Fibroblast of lung (primary cell): ENCODE measurements around the gene SRRM2. TPM values are rescaled to one million over a fixed set of nuclear protein-coding genes. Genes with fewer than 3 reads are reported as not detected.

Experiments used
- DNase-seq, 2 donors: peaks; one replicate each; pipeline versions ENCODE4 v3.0.0 to v3.0.0-alpha.2; 2010; ENCODE audit warnings: low read depth in 2 of 2
- H2AFZ ChIP-seq: 2 replicates; pipeline ENCODE4 v1.5.1; 2012; ENCODE audit warnings: low read length, control low read depth, inconsistent platforms
- H3K27ac ChIP-seq: 2 replicates; pipeline ENCODE4 v1.5.1; 2011; ENCODE audit warnings: low read length, control low read depth; ENCODE audit not compliant: insufficient read depth
- H3K27me3 ChIP-seq: 2 replicates; pipeline ENCODE4 v1.5.1; 2011; ENCODE audit warnings: mild to moderate bottlenecking, low read length; ENCODE audit not compliant: control insufficient read depth, insufficient read depth
- H3K36me3 ChIP-seq: 2 replicates; pipeline ENCODE4 v1.5.1; 2011; ENCODE audit warnings: low read length; ENCODE audit not compliant: control insufficient read depth, insufficient read depth
- H3K4me1 ChIP-seq: 2 replicates; pipeline ENCODE4 v1.5.1; 2011; ENCODE audit warnings: low read length; ENCODE audit not compliant: control insufficient read depth, insufficient read depth; ENCODE audit errors: extremely low read depth
- H3K4me2 ChIP-seq: 2 replicates; pipeline ENCODE4 v1.5.1; 2011; ENCODE audit warnings: low read length, control low read depth; ENCODE audit not compliant: insufficient read depth; ENCODE audit errors: extremely low read depth
- H3K4me3 ChIP-seq, 4 experiments: fragments of 200-600 bp in 1 of 4; sonication (generic) in 1 of 4; replicated peaks in 1 of 4; 2 replicates each; pipeline ENCODE4 v1.5.1; 2011 to 2016; ENCODE audit warnings: low read length in 4 of 4, low read depth in 3 of 4, mild to moderate bottlenecking in 3 of 4, control low read depth in 2 of 4, inconsistent platforms in 1 of 4, mixed read lengths in 1 of 4; ENCODE audit not compliant: insufficient read depth in 1 of 4; ENCODE audit errors: control extremely low read depth in 1 of 4
- H3K79me2 ChIP-seq: 2 replicates; pipeline ENCODE4 v1.5.1; 2012; ENCODE audit warnings: mild to moderate bottlenecking, low read length, inconsistent platforms; ENCODE audit not compliant: control insufficient read depth, insufficient read depth
- H3K9ac ChIP-seq: 2 replicates; pipeline ENCODE4 v1.5.1; 2011; ENCODE audit warnings: mild to moderate bottlenecking, low read length, control low read depth; ENCODE audit not compliant: insufficient read depth
- H3K9me3 ChIP-seq: 2 replicates; pipeline ENCODE4 v1.5.1; 2012; ENCODE audit warnings: low read depth, low read length; ENCODE audit not compliant: control insufficient read depth, insufficient read depth
- H4K20me1 ChIP-seq: 2 replicates; pipeline ENCODE4 v1.5.1; 2011; ENCODE audit warnings: low read length; ENCODE audit not compliant: control insufficient read depth, insufficient read depth; ENCODE audit errors: extremely low read depth
- CTCF ChIP-seq, 2 donors: IDR thresholded peaks in 1 of 2; conservative IDR thresholded peaks in 1 of 2; 1 replicate in 1 of 2; 2 replicates in 1 of 2; pipeline ENCODE4 v1.5.1; 2011 to 2012; ENCODE audit warnings: low read length in 2 of 2, control low read depth in 1 of 2, inconsistent platforms in 1 of 2, low read depth in 1 of 2, mild to moderate bottlenecking in 1 of 2
- EZH2 ChIP-seq: IDR thresholded peaks from 2 replicates; pipeline ENCODE4 v1.5.1; 2012; ENCODE audit warnings: low read length, control low read depth, mild to moderate bottlenecking; ENCODE audit errors: missing control alignments
- polyA plus RNA-seq, 2 donors: library from polyadenylated mRNA; depleted of rRNA in 1 of 2; stranded (reverse) in 1 of 2; unstranded in 1 of 2; fragments of >200 nt; gene quantifications; 2 replicates each; pipeline ENCODE4 v1.2.1, GENCODE V29; 2011 to 2012; ENCODE audit warnings: missing spikeins in 1 of 2
- total RNA-seq: library from RNA; depleted of rRNA; stranded (reverse); fragments of >200 nt; gene quantifications from 2 replicates; pipeline ENCODE4 v1.2.1, GENCODE V29; 2014

Gene SRRM2
- total and polyA plus RNA-seq, 2 donors (not counting 1 experiment from before 2014, with no cell fraction given) = 55.2 to 74.3 TPM

GRCh38 chr16:2710021-2710710 lies 42.3 kb upstream of the SRRM2 start:
- Histone ChIP-seq H4K20me1 (no peaks in the 10 kb centered on the region), H2AFZ (no peak overlapping the region), H3K36me3 (peaks cover 6% of the 10 kb centered on the region), H3K9ac (no peak overlapping the region), H3K4me1 (no peaks in the 10 kb centered on the region), H3K27me3 (no peaks in the 10 kb centered on the region), H3K4me2 (no peak overlapping the region), H3K27ac (no peak overlapping the region), H3K79me2 (no peaks in the 10 kb centered on the region), H3K9me3 (no peaks in the 10 kb centered on the region), H3K4me3 (no peak overlapping the region)
- no peak for DNase-seq
- no peak for TF ChIP-seq EZH2
- no peak for TF ChIP-seq CTCF (conservative IDR thresholded peaks at IDR 0.05 in 1 of 2, IDR thresholded peaks at IDR 0.05 in 1 of 2; ENCODE audit: low read depth in 1 of 2, low read length in 2 of 2)

GRCh38 chr16:2710711-2711231 lies 41.7 kb upstream of the SRRM2 start:
- Histone ChIP-seq H3K9ac (no peak overlapping the region), H3K79me2 (no peaks in the 10 kb centered on the region), H3K27me3 (no peaks in the 10 kb centered on the region), H3K4me1 (no peaks in the 10 kb centered on the region), H3K27ac (no peak overlapping the region), H4K20me1 (no peaks in the 10 kb centered on the region), H3K4me2 (no peak overlapping the region), H3K36me3 (peaks cover 6% of the 10 kb centered on the region), H2AFZ (no peak overlapping the region), H3K4me3 (no peak overlapping the region), H3K9me3 (no peaks in the 10 kb centered on the region)
- no peak for TF ChIP-seq EZH2
- DNase-seq = peak in 1 of 2 donors; percentile 1

- H3K36me3 ChIP-seq = peaks cover 2% of the 10 kb centered on the region
Measured at GRCh38 chr16:2711370-2712062, 40.9 kb upstream of the SRRM2 start.

More at GRCh38 chr16:2711370-2712062, 40.9 kb upstream of the SRRM2 start:
- no peak overlapping the region for H3K4me2 ChIP-seq
- H3K9me3 ChIP-seq = no peaks in the 10 kb centered on the region
- no peak overlapping the region for H3K27ac ChIP-seq
- H3K4me1 ChIP-seq = no peaks in the 10 kb centered on the region
- H3K79me2 ChIP-seq = no peaks in the 10 kb centered on the region
- DNase-seq = no peak
- H2AFZ ChIP-seq = no peak overlapping the region
- TF ChIP-seq CTCF (conservative IDR thresholded peaks at IDR 0.05 in 1 of 2, IDR thresholded peaks at IDR 0.05 in 1 of 2; ENCODE audit: low read depth in 1 of 2, low read length in 2 of 2) (no peak), EZH2 (no peak)
- no peaks in the 10 kb centered on the region for H3K27me3 ChIP-seq
- H3K4me3 ChIP-seq = no peak overlapping the region
- peaks cover 1% of the 10 kb centered on the region for H4K20me1 ChIP-seq
- H3K9ac ChIP-seq = no peak overlapping the region
